Colonic mucosa (tissue), 4 donors: Measurements from ENCODE around the gene ERCC1. TPM values are rescaled to one million over a fixed set of nuclear protein-coding genes. Genes with fewer than 3 reads are reported as not detected.

Source experiments
- DNase-seq: peaks from one replicate; pipeline ENCODE4 v3.0.0-alpha.2; 2020
- H3K27ac ChIP-seq: fragments of 200-600 bp; one replicate; pipeline ENCODE4 v1.8.0; 2021
- H3K27me3 ChIP-seq: fragments of 200-600 bp; one replicate; pipeline ENCODE4 v1.8.0; 2021
- H3K36me3 ChIP-seq: fragments of 200-600 bp; one replicate; pipeline ENCODE4 v1.8.0; 2021
- H3K4me1 ChIP-seq: fragments of 200-600 bp; one replicate; pipeline ENCODE4 v1.8.0; 2021; ENCODE audit warnings: mild to moderate bottlenecking
- H3K4me3 ChIP-seq: fragments of 200-600 bp; one replicate; pipeline ENCODE4 v1.8.0; 2021
- H3K9ac ChIP-seq, 2 donors: one replicate each; pipeline ENCODE4 v1.7.0; 2013; ENCODE audit warnings: control low read depth in 2 of 2, low read depth in 2 of 2, low read length in 2 of 2
- H3K9me3 ChIP-seq: fragments of 200-600 bp; one replicate; pipeline ENCODE4 v1.8.0; 2021
- CTCF ChIP-seq: fragments of 200-600 bp; IDR thresholded peaks from one replicate; pipeline ENCODE4 v1.8.0; 2022; ENCODE audit warnings: antibody characterized with exemption, mild to moderate bottlenecking
- intact Hi-C: fragments of 100-400 bp; cut with DNase I; formaldehyde crosslinking; loops from one replicate; pipeline ENCODE4 v1.14.1; 2022
- total RNA-seq, 2 donors: library from RNA; stranded (reverse); fragmentation: NEBNext Ultra II Directional in 1 of 2; extraction: Animal tissue kit (Norgen Biotek cat#: 25700) in 1 of 2; gene quantifications; one replicate each; pipeline ENCODE4 v1.2.1, GENCODE V29; 2021
- donor health status: healthy.
- donor health status: DM: no; HTN: no; CAD: no.
- donor health status: DM: no; HTN: no; CAD: no.

Gene ERCC1
- total RNA-seq, 2 donors from 2014 or later = 30.0 to 37.3 TPM

DNA sequence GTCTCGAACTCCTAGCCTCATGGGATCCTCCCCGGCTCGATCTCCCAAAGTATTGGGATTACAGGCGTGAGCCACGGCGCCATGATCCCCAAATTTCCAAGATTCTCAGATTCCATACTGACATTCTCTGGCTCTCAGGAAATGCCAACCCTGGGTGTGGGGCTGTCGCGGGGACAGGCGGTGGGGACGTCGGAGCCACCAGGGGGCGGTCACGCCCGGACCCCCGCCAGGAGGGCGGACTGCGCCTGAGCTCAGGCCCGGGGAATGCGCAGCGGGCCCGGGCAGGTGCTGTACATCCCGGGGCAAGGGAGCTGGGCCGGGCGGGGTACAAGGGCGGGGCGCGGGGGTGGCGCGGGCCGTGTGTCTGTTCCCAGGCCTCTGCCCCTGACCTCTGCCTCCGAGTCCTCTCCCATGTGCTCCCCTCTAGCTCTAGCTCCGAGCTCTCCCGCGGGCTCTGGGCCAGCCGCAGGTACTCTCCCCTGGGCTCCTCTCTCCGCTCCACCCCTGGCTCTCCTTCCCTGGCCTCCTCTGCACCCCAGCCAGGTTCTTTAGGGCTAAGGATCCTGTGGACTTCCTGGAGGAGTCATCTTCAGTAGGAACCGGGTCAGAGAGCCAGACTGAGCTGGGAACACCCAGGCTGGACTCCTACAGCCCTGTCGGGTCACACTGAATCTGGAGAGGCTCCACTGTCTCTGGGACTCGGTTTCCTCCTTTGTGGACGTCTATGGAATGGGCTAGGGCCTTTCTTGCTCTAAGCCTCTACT is 21.2 kb downstream of the ERCC1 start:
- peaks cover 23% of the 10 kb centered on the region for H3K4me1 ChIP-seq
- H3K4me3 ChIP-seq = no peak overlapping the region
- peak; percentile 72 for DNase-seq
- intact Hi-C loops = no loop called here
- no peaks in the 10 kb centered on the region for H3K9me3 ChIP-seq
- H3K27me3 ChIP-seq = no peaks in the 10 kb centered on the region
- peak overlapping the region; percentile 12 to 16 for H3K9ac ChIP-seq
- peak; percentile 41 for TF ChIP-seq CTCF
- H3K36me3 ChIP-seq = no peaks in the 10 kb centered on the region
- no peak overlapping the region for H3K27ac ChIP-seq

GRCh38 chr19:45401815-45402214 is 21.9 kb downstream of the ERCC1 start:
- DNase-seq = no peak
- H3K9ac ChIP-seq = peak overlapping the region in 1 of 2 donors; percentile 12
- H3K36me3 ChIP-seq = no peaks in the 10 kb centered on the region
- no peaks in the 10 kb centered on the region for H3K27me3 ChIP-seq
- H3K4me1 ChIP-seq = peaks cover 18% of the 10 kb centered on the region
- TF ChIP-seq CTCF = no peak
- no peak overlapping the region for H3K4me3 ChIP-seq
- no peak overlapping the region for H3K27ac ChIP-seq
- no peaks in the 10 kb centered on the region for H3K9me3 ChIP-seq
- intact Hi-C loops = no loop called here

DNA sequence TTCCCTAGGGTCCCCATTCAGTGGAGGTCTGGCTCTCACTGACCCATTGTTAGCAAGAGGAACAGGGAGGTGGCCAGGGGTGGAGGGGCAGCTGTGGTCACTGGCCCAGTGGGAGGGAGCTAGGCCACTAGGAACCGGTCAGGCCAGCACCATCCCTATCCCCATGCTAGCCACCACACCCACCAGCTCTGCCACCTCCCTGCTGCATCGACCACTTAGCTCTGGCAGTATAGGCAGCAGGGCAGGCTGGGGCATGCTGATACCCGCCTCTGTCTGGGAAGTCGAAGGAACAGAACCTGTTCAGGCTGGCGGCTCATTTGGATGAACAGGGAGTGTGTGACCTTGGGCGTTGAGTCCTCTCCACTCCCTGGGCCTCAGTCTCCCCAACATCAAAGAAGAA is 23.5 kb downstream of the ERCC1 start:
- H3K9me3 ChIP-seq = no peaks in the 10 kb centered on the region
- DNase-seq = no peak
- no peak overlapping the region for H3K27ac ChIP-seq
- H3K36me3 ChIP-seq = no peaks in the 10 kb centered on the region
- intact Hi-C loops = no loop called here
- H3K4me1 ChIP-seq = peaks cover 18% of the 10 kb centered on the region
- TF ChIP-seq CTCF = no peak
- no peak overlapping the region for H3K9ac ChIP-seq
- H3K4me3 ChIP-seq = no peak overlapping the region
- H3K27me3 ChIP-seq = no peaks in the 10 kb centered on the region

DNA sequence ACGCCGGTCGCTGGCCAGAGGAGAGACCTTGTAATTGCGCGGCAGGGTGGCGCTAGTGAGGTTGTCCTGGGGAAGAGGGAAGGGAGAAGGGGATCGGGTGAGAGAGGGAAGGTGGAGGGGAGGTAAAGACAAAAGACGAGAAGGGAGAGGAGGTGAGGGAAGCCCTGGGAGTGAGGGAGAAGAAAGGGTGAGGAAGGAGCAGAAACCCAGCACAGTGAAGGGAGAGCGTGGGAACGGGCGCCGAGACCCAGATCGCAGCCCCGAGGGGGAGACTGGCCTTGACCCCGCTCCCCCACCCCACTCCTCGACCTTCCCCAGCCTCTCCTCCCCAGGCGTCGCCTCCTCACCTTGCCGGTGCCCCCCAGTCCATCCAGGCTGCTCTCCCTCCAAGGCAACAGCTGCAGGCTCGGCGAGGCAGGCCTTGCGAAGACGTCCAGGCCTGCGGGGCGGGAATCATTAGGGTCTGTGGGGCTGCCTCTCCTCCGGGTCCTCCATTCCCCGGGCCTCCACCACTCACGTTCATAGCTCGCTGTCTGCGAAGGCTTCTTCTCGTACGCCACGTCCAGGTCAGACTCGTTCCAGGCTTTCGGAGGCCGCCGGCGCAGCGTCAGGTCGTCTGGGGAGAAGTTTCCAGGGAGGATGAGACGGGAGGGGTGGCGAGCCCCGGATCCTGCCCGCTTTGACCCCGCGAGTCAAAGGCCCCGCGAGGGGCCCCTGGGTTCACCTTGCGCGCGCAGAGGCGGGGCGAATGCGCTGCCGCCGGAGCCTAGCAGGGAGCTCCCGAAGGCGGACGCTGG is 27.7 kb downstream of the ERCC1 start:
- intact Hi-C loops = no loop called here
- Histone ChIP-seq H3K4me1 (peaks cover 3% of the 10 kb centered on the region), H3K27ac (no peak overlapping the region), H3K9me3 (no peaks in the 10 kb centered on the region), H3K36me3 (no peaks in the 10 kb centered on the region), H3K4me3 (no peak overlapping the region), H3K9ac (no peak overlapping the region), H3K27me3 (no peaks in the 10 kb centered on the region)
- TF ChIP-seq CTCF = no peak
- no peak for DNase-seq

- DNase-seq = no peak
- Histone ChIP-seq H3K27me3 (no peaks in the 10 kb centered on the region), H3K27ac (no peak overlapping the region), H3K4me3 (no peak overlapping the region), H3K9ac (no peak overlapping the region), H3K4me1 (no peaks in the 10 kb centered on the region), H3K36me3 (no peaks in the 10 kb centered on the region), H3K9me3 (no peaks in the 10 kb centered on the region)
- TF ChIP-seq CTCF = no peak
- intact Hi-C loops = no loop called here
Measured at GRCh38 chr19:45391871-45392665, 31.6 kb downstream of the ERCC1 start.
